CD4-positive, alpha-beta T cell treated with Interleukin-4 for 4 hours (primary cell): ENCODE measurements around the gene THSD7A.
"Not testable (repeated sequence)": the region's sequence is repeated elsewhere in the genome, so short reads cannot be mapped to it uniquely, and the experiment has no call there.

ENCODE experiments used
- DNase-seq: peaks from one replicate; pipeline ENCODE4 v3.0.0-alpha.2; 2020

The THSD7A gene

GRCh38 chr7:11570922-11571550 is 261.0 kb downstream of the THSD7A start:
- no peak for DNase-seq

- no peak for DNase-seq
These were observed 261.8 kb downstream of the THSD7A start for GRCh38 chr7:11570205-11570604.

- no peak for DNase-seq
These were observed 264.4 kb downstream of the THSD7A start for GRCh38 chr7:11567571-11567970.

GRCh38 chr7:11557627-11558026 is 274.4 kb downstream of the THSD7A start:
- DNase-seq: no peak

- DNase-seq: no peak
These were observed 279.2 kb downstream of the THSD7A start for GRCh38 chr7:11552676-11553296.

GRCh38 chr7:11551470-11551869 is 280.5 kb downstream of the THSD7A start:
- no peak for DNase-seq

- no peak for DNase-seq
These were observed 283.5 kb downstream of the THSD7A start for GRCh38 chr7:11548532-11548931.

GRCh38 chr7:11541330-11541729 is 290.7 kb downstream of the THSD7A start:
- no peak for DNase-seq

GRCh38 chr7:11540271-11540761 is 291.7 kb downstream of the THSD7A start:
- no peak for DNase-seq

- DNase-seq: no peak
These were observed 292.1 kb downstream of the THSD7A start for GRCh38 chr7:11539853-11540252.

- DNase-seq: no peak
These were observed 293.2 kb downstream of the THSD7A start for GRCh38 chr7:11538751-11539299.

- DNase-seq: no peak
These were observed 298.7 kb downstream of the THSD7A start for GRCh38 chr7:11533229-11533820.

- DNase-seq: no peak
These were observed 302.6 kb downstream of the THSD7A start for GRCh38 chr7:11529382-11529781.

- no peak for DNase-seq
These were observed 304.3 kb downstream of the THSD7A start for GRCh38 chr7:11527707-11528106.

GRCh38 chr7:11524476-11525397 is 307.3 kb downstream of the THSD7A start:
- DNase-seq: no peak

- DNase-seq: not testable (repeated sequence)
These were observed 310.0 kb downstream of the THSD7A start for GRCh38 chr7:11521964-11522499.

GRCh38 chr7:11517853-11518252 is 314.1 kb downstream of the THSD7A start:
- DNase-seq: no peak

- no peak for DNase-seq
These were observed 315.7 kb downstream of the THSD7A start for GRCh38 chr7:11516328-11516727.

GRCh38 chr7:11513460-11513859 is 318.5 kb downstream of the THSD7A start:
- DNase-seq: no peak

- no peak for DNase-seq
These were observed 324.1 kb downstream of the THSD7A start for GRCh38 chr7:11507929-11508328.

GRCh38 chr7:11506417-11506816 is 325.6 kb downstream of the THSD7A start:
- DNase-seq: no peak

GRCh38 chr7:11505471-11505985 is 326.5 kb downstream of the THSD7A start:
- DNase-seq: no peak
